ENCODE results near the gene OPN4. TPM values are rescaled to one million over a fixed set of nuclear protein-coding genes. Genes with fewer than 3 reads are reported as not detected.

The OPN4 gene
- total RNA-seq, 2 donors from 2014 or later = not detected

DNA sequence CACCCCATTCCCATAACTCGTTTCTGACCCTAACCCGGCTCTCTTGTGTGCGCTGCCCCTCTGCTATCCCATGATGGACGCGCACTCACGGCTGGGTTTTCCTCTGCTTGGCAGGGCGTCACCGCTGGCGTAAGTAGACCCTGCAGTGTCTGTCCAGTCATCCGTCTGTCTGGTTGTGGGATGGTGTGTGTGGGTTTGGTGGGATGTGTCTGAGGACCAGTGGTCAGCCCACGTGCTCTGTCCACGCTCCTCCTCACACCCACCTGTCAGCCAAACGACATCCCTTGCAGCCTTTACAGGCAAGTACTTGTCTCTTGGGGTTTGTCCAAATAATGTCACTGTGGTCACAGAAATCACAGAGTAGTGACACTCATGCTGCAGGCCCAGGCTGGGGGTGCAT, 34.8 kb downstream of the OPN4 start:
- WGBS, 2 donors = 78 to 80% methylated on average over 13 of the region's 13 CpGs

DNA sequence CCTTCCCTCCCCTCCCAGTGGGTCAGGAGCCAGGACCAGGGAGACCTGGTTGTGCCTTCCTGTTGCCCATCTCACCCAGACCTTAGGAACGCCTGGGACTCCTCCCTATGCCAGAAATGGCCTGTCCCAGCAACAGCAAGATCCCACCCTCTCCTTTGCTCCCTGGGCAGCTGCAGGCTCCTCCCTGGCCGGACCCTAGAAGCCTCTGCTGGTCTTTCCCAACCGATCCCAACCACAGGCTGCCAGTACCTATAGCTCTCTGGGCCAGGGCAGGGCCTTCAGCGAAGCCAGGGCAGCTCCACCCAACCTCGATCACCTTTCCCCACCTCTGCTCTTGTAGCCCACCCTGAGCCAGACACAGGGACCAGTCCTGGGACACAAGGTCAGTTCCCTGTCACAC, 35.9 kb downstream of the OPN4 start:
- WGBS, 2 donors = 91 to 92% methylated on average over 4 to 5 of the region's 5 CpGs
- DNase-seq (no peak), ATAC-seq (no peak)
- Histone ChIP-seq H3K4me1 (peaks cover 7% of the 10 kb centered on the region), H3K27me3 (no peaks in the 10 kb centered on the region), H3K27ac (no peak overlapping the region), H3K9me3 (no peaks in the 10 kb centered on the region), H3K4me3 (no peak overlapping the region), H3K36me3 (replicated peaks in 1 of 2; ENCODE audit: insufficient read depth in 1 of 2, low read depth in 2 of 2) (no peaks in the 10 kb centered on the region)
- intact Hi-C loops (cut with DNase I) = loop anchor here (5.0 kb wide), 1 partner anchor 207 kb away; no protein-coding TSS in a partner anchor
- TF ChIP-seq, protein P1, sequence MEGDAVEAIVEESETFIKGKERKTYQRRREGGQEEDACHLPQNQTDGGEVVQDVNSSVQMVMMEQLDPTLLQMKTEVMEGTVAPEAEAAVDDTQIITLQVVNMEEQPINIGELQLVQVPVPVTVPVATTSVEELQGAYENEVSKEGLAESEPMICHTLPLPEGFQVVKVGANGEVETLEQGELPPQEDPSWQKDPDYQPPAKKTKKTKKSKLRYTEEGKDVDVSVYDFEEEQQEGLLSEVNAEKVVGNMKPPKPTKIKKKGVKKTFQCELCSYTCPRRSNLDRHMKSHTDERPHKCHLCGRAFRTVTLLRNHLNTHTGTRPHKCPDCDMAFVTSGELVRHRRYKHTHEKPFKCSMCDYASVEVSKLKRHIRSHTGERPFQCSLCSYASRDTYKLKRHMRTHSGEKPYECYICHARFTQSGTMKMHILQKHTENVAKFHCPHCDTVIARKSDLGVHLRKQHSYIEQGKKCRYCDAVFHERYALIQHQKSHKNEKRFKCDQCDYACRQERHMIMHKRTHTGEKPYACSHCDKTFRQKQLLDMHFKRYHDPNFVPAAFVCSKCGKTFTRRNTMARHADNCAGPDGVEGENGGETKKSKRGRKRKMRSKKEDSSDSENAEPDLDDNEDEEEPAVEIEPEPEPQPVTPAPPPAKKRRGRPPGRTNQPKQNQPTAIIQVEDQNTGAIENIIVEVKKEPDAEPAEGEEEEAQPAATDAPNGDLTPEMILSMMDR (IDR thresholded peaks at IDR 0.05) = no peak
- TF ChIP-seq POLR2A (IDR thresholded peaks at IDR 0.05) = no peak

More for the DNA sequence above, 34.8 kb downstream of the OPN4 start:
- Histone ChIP-seq H3K36me3 (replicated peaks in 1 of 2; ENCODE audit: insufficient read depth in 1 of 2, low read depth in 2 of 2) (no peaks in the 10 kb centered on the region), H3K27ac (no peak overlapping the region), H3K9me3 (no peaks in the 10 kb centered on the region), H3K27me3 (no peaks in the 10 kb centered on the region), H3K4me1 (peaks cover 7% of the 10 kb centered on the region), H3K4me3 (no peak overlapping the region)
- TF ChIP-seq, protein P1 (IDR thresholded peaks at IDR 0.05) = no peak
- TF ChIP-seq POLR2A (IDR thresholded peaks at IDR 0.05) = no peak
- intact Hi-C loops (cut with DNase I) = no loop called here
- DNase-seq (no peak), ATAC-seq (no peak)

DNA sequence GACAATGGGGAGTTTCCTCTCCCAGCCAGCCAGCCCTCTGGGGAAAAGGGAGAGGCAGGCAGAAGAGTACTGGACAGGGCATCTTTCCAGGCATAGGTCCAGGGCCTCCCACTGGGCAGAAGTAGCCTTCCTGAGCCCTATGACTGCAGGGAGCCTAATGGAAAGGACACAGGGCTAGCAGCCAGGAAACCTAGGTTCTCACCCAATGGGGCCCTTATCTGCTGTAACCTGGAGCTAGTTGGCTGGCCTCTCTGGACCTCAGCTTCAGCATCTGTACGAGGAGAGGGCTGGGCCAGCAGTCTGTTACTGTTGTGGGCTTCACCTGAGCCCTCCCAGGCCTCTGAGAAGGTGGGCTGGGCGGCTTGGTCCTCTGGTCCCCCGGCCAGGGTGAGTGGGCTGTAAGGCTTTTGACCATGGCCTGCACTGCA, 36.3 kb downstream of the OPN4 start:
- H3K9me3 ChIP-seq = no peaks in the 10 kb centered on the region
- intact Hi-C loops (cut with DNase I) = loop anchor here (5.0 kb wide), 1 partner anchor 207 kb away; no protein-coding TSS in a partner anchor
- WGBS, 2 donors = 69 to 74% methylated on average over 3 of the region's 3 CpGs
- no peak overlapping the region for H3K4me3 ChIP-seq
- no peaks in the 10 kb centered on the region for H3K27me3 ChIP-seq
- H3K27ac ChIP-seq = no peak overlapping the region
- H3K4me1 ChIP-seq = peaks cover 7% of the 10 kb centered on the region
- H3K36me3 ChIP-seq (replicated peaks in 1 of 2; ENCODE audit: insufficient read depth in 1 of 2, low read depth in 2 of 2) = no peaks in the 10 kb centered on the region
- no peak for DNase-seq
- ATAC-seq = no peak
- TF ChIP-seq POLR2A (IDR thresholded peaks at IDR 0.05) = no peak
- TF ChIP-seq, protein P1 (IDR thresholded peaks at IDR 0.05) = no peak

DNA sequence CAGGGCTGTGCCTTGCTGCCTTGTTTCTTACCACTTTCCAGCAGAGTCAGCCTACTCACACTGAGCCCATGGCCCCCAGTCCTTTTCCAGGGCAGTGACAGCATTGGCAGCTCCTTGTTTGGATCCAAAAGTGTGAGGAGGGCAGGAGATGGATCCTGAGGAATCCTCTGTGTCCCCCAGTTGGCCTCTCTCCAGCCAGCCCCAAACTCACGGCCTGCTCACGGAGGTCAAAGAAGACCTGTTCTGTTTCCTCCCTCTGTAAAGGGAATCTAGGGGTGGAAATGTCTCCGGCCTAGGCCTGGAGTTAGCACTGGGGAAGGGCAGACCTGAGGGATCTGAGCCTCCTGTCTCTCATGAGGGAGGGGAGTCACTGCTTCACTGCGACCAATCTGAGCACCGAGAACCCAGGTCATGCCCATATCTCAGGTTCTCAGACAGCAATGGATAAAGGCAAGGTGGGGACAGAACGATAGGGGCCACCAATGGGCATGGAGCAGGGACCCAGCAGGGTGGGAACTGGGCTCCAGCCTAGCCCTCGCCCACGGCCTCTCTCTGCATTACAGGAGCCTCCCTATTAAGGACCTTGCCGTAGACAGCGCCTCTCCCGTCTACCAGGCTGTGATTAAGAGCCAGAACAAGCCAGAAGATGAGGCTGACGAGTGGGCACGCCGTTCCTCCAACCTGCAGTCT, 37.1 kb downstream of the OPN4 start:
- intact Hi-C loops (cut with DNase I) = loop anchor here (5.0 kb wide), 1 partner anchor 206 kb away; no protein-coding TSS in a partner anchor
- WGBS, 2 donors = 94 to 100% methylated on average over 2 to 14 of the region's 14 CpGs
- Histone ChIP-seq H3K9me3 (no peaks in the 10 kb centered on the region), H3K27ac (no peak overlapping the region), H3K27me3 (no peaks in the 10 kb centered on the region), H3K36me3 (replicated peaks in 1 of 2; ENCODE audit: insufficient read depth in 1 of 2, low read depth in 2 of 2) (no peaks in the 10 kb centered on the region), H3K4me1 (peaks cover 7% of the 10 kb centered on the region), H3K4me3 (no peak overlapping the region)
- DNase-seq (no peak), ATAC-seq (no peak)
- TF ChIP-seq, protein P1 (IDR thresholded peaks at IDR 0.05) = no peak
- no peak for TF ChIP-seq POLR2A (IDR thresholded peaks at IDR 0.05)

All from body of pancreas (tissue), 4 donors.